Activated CD4-positive, alpha-beta T cell treated with anti-CD3 and anti-CD28 coated beads, Interleukin-2, amount 10 ng/mL, durations not matched to agents 7 days and 5 days (primary cell): ENCODE results near the gene FNDC11. TPM values are rescaled to one million over a fixed set of nuclear protein-coding genes. Genes with fewer than 3 reads are reported as not detected.
A peak's percentile ranks its signal among the peaks of the same experiment; 100 is the strongest.

Experiments used
- CTCF ChIA-PET: fragments of 350-600 bp; sonication (Branson Sonifier 250); formaldehyde crosslinking; loops from one replicate; lab custom pipeline; 2021; ENCODE audit warnings: antibody characterized with exemption; lab: Charles Lee
- POLR2A ChIA-PET: fragments of 350-600 bp; sonication (Branson Sonifier 250); formaldehyde crosslinking; loops from one replicate; lab custom pipeline; 2021; ENCODE audit warnings: antibody characterized with exemption; lab: Charles Lee
- DNase-seq: peaks from one replicate; pipeline ENCODE4 v3.0.0-alpha.2; 2020
- H3K27ac Mint-ChIP-seq: one replicate; pipeline ENCODE4 v1.8.0; 2021; ENCODE audit warnings: mild to moderate bottlenecking, moderate library complexity, mixed read lengths
- H3K27me3 Mint-ChIP-seq: one replicate; pipeline ENCODE4 v1.8.0; 2021; ENCODE audit warnings: mixed read lengths
- H3K36me3 Mint-ChIP-seq: one replicate; pipeline ENCODE4 v1.8.0; 2021; ENCODE audit warnings: low read depth, mixed read lengths
- H3K4me1 Mint-ChIP-seq: one replicate; pipeline ENCODE4 v1.8.0; 2021; ENCODE audit warnings: mixed read lengths
- H3K4me3 Mint-ChIP-seq: one replicate; pipeline ENCODE4 v1.8.0; 2021; ENCODE audit warnings: mild to moderate bottlenecking, moderate library complexity, mixed read lengths
- H3K9me3 Mint-ChIP-seq: one replicate; pipeline ENCODE4 v1.8.0; 2021; ENCODE audit warnings: mixed read lengths
- total RNA-seq, 2 experiments: library from RNA; stranded (reverse); gene quantifications; one replicate each; pipeline ENCODE4 v1.2.3, GENCODE V29; 2021

Gene FNDC11
- total RNA-seq, 2 experiments from 2014 or later = 0.15 to 0.57 TPM

- ChIA-PET POLR2A (no interaction called here), CTCF (interaction anchor here (0.6 to 1.6 kb wide), 4 partner anchors 11 to 126 kb away, joined by 4 to 5 read pairs (median 4); partner anchors contain the start of gene PTK6)
- Mint-ChIP-seq H3K4me3 (no peak overlapping the region), H3K9me3 (peaks cover 2% of the 10 kb centered on the region), H3K27ac (no peak overlapping the region), H3K4me1 (peaks cover 10% of the 10 kb centered on the region), H3K36me3 (peaks cover 34% of the 10 kb centered on the region), H3K27me3 (no peaks in the 10 kb centered on the region)
- no peak for DNase-seq
These were observed 8.7 kb downstream of the FNDC11 start for GRCh38 chr20:63562461-63563224.

- peaks cover 38% of the 10 kb centered on the region for H3K36me3 Mint-ChIP-seq
- no peak overlapping the region for H3K4me3 Mint-ChIP-seq
- CTCF ChIA-PET = interaction anchor here (1.1 to 1.6 kb wide), 2 partner anchors 12 to 26 kb away, joined by 4 to 5 read pairs; no protein-coding TSS in a partner anchor
- H3K9me3 Mint-ChIP-seq = peaks cover 2% of the 10 kb centered on the region
- peaks cover 17% of the 10 kb centered on the region for H3K4me1 Mint-ChIP-seq
- POLR2A ChIA-PET = no interaction called here
- H3K27ac Mint-ChIP-seq = no peak overlapping the region
- no peak for DNase-seq
- H3K27me3 Mint-ChIP-seq = no peaks in the 10 kb centered on the region
These were observed 9.4 kb downstream of the FNDC11 start for GRCh38 chr20:63563225-63563935.

GRCh38 chr20:63564036-63564810, 10.3 kb downstream of the FNDC11 start:
- Mint-ChIP-seq H3K4me1 (peaks cover 22% of the 10 kb centered on the region), H3K27me3 (no peaks in the 10 kb centered on the region), H3K9me3 (peaks cover 2% of the 10 kb centered on the region), H3K36me3 (peaks cover 38% of the 10 kb centered on the region), H3K4me3 (no peak overlapping the region), H3K27ac (no peak overlapping the region)
- ChIA-PET POLR2A (no interaction called here), CTCF (interaction anchor here (1.4 kb wide), 1 partner anchor 27 kb away, joined by 5 read pairs; the partner anchor contains the start of gene PTK6)
- no peak for DNase-seq

GRCh38 chr20:63565021-63565698, 11.2 kb downstream of the FNDC11 start:
- Mint-ChIP-seq H3K4me1 (peaks cover 26% of the 10 kb centered on the region), H3K27ac (no peak overlapping the region), H3K27me3 (no peaks in the 10 kb centered on the region), H3K4me3 (no peak overlapping the region), H3K36me3 (peaks cover 38% of the 10 kb centered on the region), H3K9me3 (peaks cover 2% of the 10 kb centered on the region)
- DNase-seq = no peak
- ChIA-PET CTCF (interaction anchor here (0.6 to 1.6 kb wide), 4 partner anchors 9 to 145 kb away, joined by 3 to 5 read pairs (median 4); partner anchors contain the start of genes HELZ2 and PTK6), POLR2A (no interaction called here)

- H3K4me1 Mint-ChIP-seq = peaks cover 24% of the 10 kb centered on the region
- CTCF ChIA-PET = interaction anchor here (0.6 to 1.6 kb wide), 3 partner anchors 8 to 145 kb away, joined by 3 to 4 read pairs (median 3); partner anchors contain the start of gene HELZ2
- POLR2A ChIA-PET = no interaction called here
- no peak for DNase-seq
- no peak overlapping the region for H3K27ac Mint-ChIP-seq
- no peaks in the 10 kb centered on the region for H3K9me3 Mint-ChIP-seq
- peaks cover 32% of the 10 kb centered on the region for H3K36me3 Mint-ChIP-seq
- no peaks in the 10 kb centered on the region for H3K27me3 Mint-ChIP-seq
- no peak overlapping the region for H3K4me3 Mint-ChIP-seq
These were observed 11.9 kb downstream of the FNDC11 start for GRCh38 chr20:63565699-63566335.

GRCh38 chr20:63566395-63567135, 12.6 kb downstream of the FNDC11 start:
- peaks cover 27% of the 10 kb centered on the region for H3K36me3 Mint-ChIP-seq
- ChIA-PET CTCF (interaction anchor here (1.3 to 1.6 kb wide), 2 partner anchors 12 to 69 kb away, joined by 3 to 4 read pairs; no protein-coding TSS in a partner anchor), POLR2A (no interaction called here)
- H3K4me1 Mint-ChIP-seq = peaks cover 24% of the 10 kb centered on the region
- no peaks in the 10 kb centered on the region for H3K9me3 Mint-ChIP-seq
- H3K27me3 Mint-ChIP-seq = no peaks in the 10 kb centered on the region
- H3K27ac Mint-ChIP-seq = no peak overlapping the region
- no peak overlapping the region for H3K4me3 Mint-ChIP-seq
- no peak for DNase-seq

GRCh38 chr20:63567136-63567385, 13.1 kb downstream of the FNDC11 start:
- Mint-ChIP-seq H3K27me3 (no peaks in the 10 kb centered on the region), H3K36me3 (peaks cover 27% of the 10 kb centered on the region), H3K4me3 (no peak overlapping the region), H3K4me1 (peaks cover 24% of the 10 kb centered on the region), H3K27ac (no peak overlapping the region), H3K9me3 (no peaks in the 10 kb centered on the region)
- ChIA-PET POLR2A (no interaction called here), CTCF (interaction anchor here (0.9 to 2.3 kb wide), 4 partner anchors 20 to 91 kb away, joined by 3 to 8 read pairs (median 5); partner anchors contain the start of genes RTEL1 and SRMS)
- DNase-seq = no peak

- ChIA-PET POLR2A (no interaction called here), CTCF (interaction anchor here (0.9 to 2.3 kb wide), 5 partner anchors 21 to 91 kb away, joined by 3 to 8 read pairs (median 4); partner anchors contain the start of genes PTK6, RTEL1 and SRMS)
- H3K4me3 Mint-ChIP-seq = peak overlapping the region; percentile 66
- H3K9me3 Mint-ChIP-seq = no peaks in the 10 kb centered on the region
- H3K27me3 Mint-ChIP-seq = no peaks in the 10 kb centered on the region
- H3K27ac Mint-ChIP-seq = peak overlapping the region; percentile 80
- H3K4me1 Mint-ChIP-seq = peaks cover 24% of the 10 kb centered on the region
- peak; percentile 63 for DNase-seq
- H3K36me3 Mint-ChIP-seq = peaks cover 27% of the 10 kb centered on the region
These were observed 13.6 kb downstream of the FNDC11 start for GRCh38 chr20:63567386-63568169.

- peak overlapping the region; percentile 80 for H3K27ac Mint-ChIP-seq
These were observed 14.4 kb downstream of the FNDC11 start for GRCh38 chr20:63568170-63568981.

More at GRCh38 chr20:63568170-63568981, 14.4 kb downstream of the FNDC11 start:
- Mint-ChIP-seq H3K9me3 (no peaks in the 10 kb centered on the region), H3K36me3 (peaks cover 27% of the 10 kb centered on the region), H3K27me3 (no peaks in the 10 kb centered on the region), H3K4me1 (peaks cover 24% of the 10 kb centered on the region), H3K4me3 (peak overlapping the region; percentile 66)
- CTCF ChIA-PET = interaction anchor here (0.9 to 2.3 kb wide), 6 partner anchors 13 to 471 kb away, joined by 3 to 8 read pairs (median 4); partner anchors contain the start of genes PTK6, RTEL1 and SRMS
- POLR2A ChIA-PET = no interaction called here
- no peak for DNase-seq
